H1 (cell line): ENCODE measurements around the gene KIT. TPM values are rescaled to one million over a fixed set of nuclear protein-coding genes. Genes with fewer than 3 reads are reported as not detected.

Experiments used
- CTCF ChIA-PET: fragments of 300-600 bp; sonication (Branson Sonifier 250); formaldehyde crosslinking; loops from one replicate; lab custom pipeline; 2021; ENCODE audit not compliant: partially characterized antibody; lab: Charles Lee
- POLR2A ChIA-PET: fragments of 300-600 bp; sonication (Branson Sonifier 250); formaldehyde crosslinking; loops from one replicate; lab custom pipeline; 2021; ENCODE audit warnings: inconsistent platforms; ENCODE audit not compliant: partially characterized antibody; lab: Charles Lee
- DNase-seq, 2 experiments: peaks; one replicate each; pipeline versions ENCODE4 v3.0.0 to v3.0.0-alpha.2; 2010 to 2022; ENCODE audit warnings: low spot score in 2 of 2, low read depth in 1 of 2, mixed read lengths in 1 of 2
- FAIRE-seq: peaks from 2 replicates; lab custom pipeline; 2011; peaks lifted over from hg19 to GRCh38; lab: Jason Lieb, UNC
- H2AFZ ChIP-seq: 2 replicates; pipeline ENCODE4 v1.8.1; 2012; ENCODE audit warnings: low read length, inconsistent platforms
- H2AK5ac ChIP-seq: 2 replicates; pipeline ENCODE4 v1.6.1; 2013; ENCODE audit warnings: low read depth, low read length
- H2BK120ac ChIP-seq: replicated peaks from 2 replicates; pipeline ENCODE3; 2013; ENCODE audit warnings: low read depth, low read length, inconsistent platforms
- H2BK12ac ChIP-seq: 2 replicates; pipeline ENCODE4 v1.6.1; 2013; ENCODE audit warnings: low read depth, low read length
- H2BK15ac ChIP-seq: 2 replicates; pipeline ENCODE4 v1.6.1; 2013; ENCODE audit warnings: low read length
- H2BK20ac ChIP-seq: 2 replicates; pipeline ENCODE4 v1.6.1; 2013; ENCODE audit warnings: low read length
- H2BK5ac ChIP-seq: 2 replicates; pipeline ENCODE4 v1.6.1; 2013; ENCODE audit warnings: low read depth, low read length
- H3K14ac ChIP-seq: 2 replicates; pipeline ENCODE4 v1.6.1; 2013; ENCODE audit warnings: inconsistent platforms; ENCODE audit not compliant: insufficient read length
- H3K18ac ChIP-seq: 2 replicates; pipeline ENCODE4 v1.6.1; 2013; ENCODE audit warnings: low read length; ENCODE audit errors: extremely low read depth
- H3K23ac ChIP-seq: 2 replicates; pipeline ENCODE4 v1.6.1; 2013; ENCODE audit warnings: inconsistent platforms; ENCODE audit not compliant: insufficient read length
- H3K23me2 ChIP-seq: 2 replicates; pipeline ENCODE4 v1.6.1; 2013; ENCODE audit warnings: low read depth, low read length
- H3K27ac ChIP-seq: 2 replicates; pipeline ENCODE4 v1.6.1; 2011; ENCODE audit warnings: low read depth, low read length, inconsistent platforms
- H3K27me3 ChIP-seq, 4 experiments: replicated peaks in 1 of 4; 1 replicate in 1 of 4; 2 replicates in 3 of 4; pipeline versions ENCODE4 v1.6.1 to v1.8.1; 2011 to 2013; ENCODE audit warnings: low read length in 3 of 4, mild to moderate bottlenecking in 3 of 4, inconsistent platforms in 2 of 4, mixed read lengths in 2 of 4, moderate library complexity in 1 of 4; ENCODE audit not compliant: control insufficient read depth in 3 of 4, insufficient read depth in 3 of 4; ENCODE audit errors: extremely low read depth in 1 of 4
- H3K36me3 ChIP-seq, 4 experiments: 2 replicates each; pipeline versions ENCODE4 v1.6.1 to v1.8.1; 2011 to 2013; ENCODE audit warnings: mild to moderate bottlenecking in 4 of 4, low read length in 3 of 4, moderate library complexity in 2 of 4, control low read depth in 1 of 4, inconsistent platforms in 1 of 4; ENCODE audit not compliant: insufficient read depth in 4 of 4, control insufficient read depth in 2 of 4
- H3K4ac ChIP-seq: replicated peaks from 2 replicates; pipeline ENCODE3; 2013; ENCODE audit warnings: low read length, low read depth, mixed read lengths, inconsistent platforms; ENCODE audit not compliant: insufficient read length
- H3K4me1 ChIP-seq, 4 experiments: replicated peaks in 1 of 4; 1 replicate in 1 of 4; 2 replicates in 3 of 4; pipeline versions ENCODE4 v1.6.1 to v1.8.1; 2011 to 2013; ENCODE audit warnings: low read length in 3 of 4, inconsistent platforms in 2 of 4, mixed read lengths in 1 of 4; ENCODE audit not compliant: insufficient read depth in 4 of 4, control insufficient read depth in 3 of 4
- H3K4me2 ChIP-seq, 2 experiments: 2 replicates each; pipeline versions ENCODE4 v1.6.1 to v1.8.1; 2011 to 2013; ENCODE audit warnings: low read depth in 2 of 2, low read length in 2 of 2, control low read depth in 1 of 2, inconsistent platforms in 1 of 2, mild to moderate bottlenecking in 1 of 2; ENCODE audit not compliant: insufficient read depth in 1 of 2
- H3K4me3 ChIP-seq, 4 experiments: fragments of 200-600, 300-600 bp in 1 of 4; sonication (generic), shearing (Covaris generic), sonication (Bioruptor Twin) in 1 of 4; 2 replicates each; pipeline versions ENCODE4 v1.5.1 to v1.8.1; 2011 to 2016; ENCODE audit warnings: low read length in 4 of 4, low read depth in 3 of 4, control low read depth in 2 of 4, inconsistent platforms in 2 of 4, mild to moderate bottlenecking in 2 of 4, mixed read lengths in 1 of 4, moderate library complexity in 1 of 4; ENCODE audit not compliant: insufficient read depth in 2 of 4; ENCODE audit errors: extremely low read depth in 1 of 4
- H3K56ac ChIP-seq: replicated peaks from 2 replicates; pipeline ENCODE3; 2013; ENCODE audit warnings: low read depth, mild to moderate bottlenecking, mixed read lengths, low read length, inconsistent platforms; ENCODE audit not compliant: insufficient read length
- H3K79me1 ChIP-seq: 2 replicates; pipeline ENCODE4 v1.6.1; 2013; ENCODE audit warnings: low read depth, low read length, control low read depth
- H3K79me2 ChIP-seq, 2 experiments: 2 replicates each; pipeline versions ENCODE4 v1.6.1 to v1.8.1; 2012 to 2013; ENCODE audit warnings: low read length in 2 of 2, mild to moderate bottlenecking in 2 of 2, inconsistent platforms in 1 of 2; ENCODE audit not compliant: insufficient read depth in 2 of 2, control insufficient read depth in 1 of 2
- H3K9ac ChIP-seq, 4 experiments: replicated peaks in 1 of 4; 1 replicate in 1 of 4; 2 replicates in 3 of 4; pipeline versions ENCODE4 v1.6.1 to v1.8.1; 2011 to 2013; ENCODE audit warnings: low read depth in 3 of 4, low read length in 3 of 4, control low read depth in 2 of 4, mild to moderate bottlenecking in 2 of 4, moderate library complexity in 2 of 4, inconsistent platforms in 1 of 4; ENCODE audit errors: extremely low read depth in 1 of 4
- H3K9me3 ChIP-seq, 2 experiments: 2 replicates each; pipeline versions ENCODE4 v1.6.1 to v1.8.1; 2012 to 2013; ENCODE audit warnings: mild to moderate bottlenecking in 2 of 2, moderate library complexity in 2 of 2, control low read depth in 1 of 2, inconsistent platforms in 1 of 2, low read depth in 1 of 2, low read length in 1 of 2, mixed read lengths in 1 of 2; ENCODE audit not compliant: insufficient read depth in 2 of 2
- H4K20me1 ChIP-seq, 2 experiments: replicated peaks in 1 of 2; 2 replicates each; pipeline versions ENCODE3 to v1.8.1; 2011 to 2013; ENCODE audit warnings: inconsistent platforms in 2 of 2, low read length in 2 of 2, mild to moderate bottlenecking in 1 of 2; ENCODE audit not compliant: insufficient read depth in 2 of 2, control insufficient read depth in 1 of 2
- H4K5ac ChIP-seq: 2 replicates; pipeline ENCODE4 v1.6.1; 2013; ENCODE audit warnings: low read length, low read depth, mixed read lengths, inconsistent platforms; ENCODE audit not compliant: insufficient read length
- H4K8ac ChIP-seq: 2 replicates; pipeline ENCODE4 v1.8.0; 2013; ENCODE audit warnings: mild to moderate bottlenecking, moderate library complexity, low read length, inconsistent platforms; ENCODE audit not compliant: insufficient read depth; ENCODE audit errors: extremely low read depth
- H4K91ac ChIP-seq: replicated peaks from 2 replicates; pipeline ENCODE3; 2013; ENCODE audit warnings: low read length, mixed read lengths, inconsistent platforms; ENCODE audit not compliant: insufficient read length
- BCL11A ChIP-seq, 2 experiments: IDR thresholded peaks; one replicate each; pipeline ENCODE4 v1.6.1; 2011; ENCODE audit warnings: low read depth in 2 of 2, low read length in 2 of 2, mild to moderate bottlenecking in 2 of 2
- CBX5 ChIP-seq: fragments of 300-800, 300-1000 bp; sonication (generic); IDR thresholded peaks from 2 replicates; pipeline ENCODE4 v1.7.1; 2016; ENCODE audit warnings: antibody characterized with exemption, low read length, low read depth
- CTBP2 ChIP-seq: IDR thresholded peaks from 2 replicates; pipeline ENCODE4 v1.7.0; 2011; ENCODE audit warnings: borderline replicate concordance, mild to moderate bottlenecking, moderate library complexity, mixed read lengths, low read length; ENCODE audit not compliant: insufficient read depth, insufficient read length
- GTF2F1 ChIP-seq: IDR thresholded peaks from 2 replicates; pipeline ENCODE4 v1.6.1; 2012; ENCODE audit warnings: low read depth, low read length, improper control_type of control experiment, borderline replicate concordance
- KDM1A ChIP-seq: fragments of 200-600, 300-600 bp; sonication (generic); IDR thresholded peaks from 2 replicates; pipeline ENCODE4 v1.7.1; 2016; ENCODE audit warnings: mild to moderate bottlenecking, low read length, borderline replicate concordance
- POLR2A ChIP-seq, 2 experiments: IDR thresholded peaks; 1 replicate in 1 of 2; 2 replicates in 1 of 2; pipeline ENCODE4 v1.6.1; 2011; ENCODE audit warnings: low read depth in 2 of 2, low read length in 2 of 2, mild to moderate bottlenecking in 2 of 2; ENCODE audit errors: control extremely low read depth in 1 of 2
- RFX5 ChIP-seq: IDR thresholded peaks from 2 replicates; pipeline ENCODE4 v1.6.1; 2011; ENCODE audit warnings: low read depth, low read length, improper control_type of control experiment, borderline replicate concordance
- SAP30 ChIP-seq: fragments of 300-600 bp; sonication (generic); IDR thresholded peaks from 2 replicates; pipeline ENCODE4 v1.7.1; 2012; ENCODE audit warnings: low read length, moderate library complexity, mild to moderate bottlenecking, inconsistent platforms; ENCODE audit not compliant: insufficient read depth, insufficient replicate concordance
- SRF ChIP-seq: IDR thresholded peaks from 2 replicates; pipeline ENCODE4 v1.6.1; 2011; ENCODE audit warnings: mild to moderate bottlenecking, low read depth, low read length, moderate library complexity
- TAF7 ChIP-seq: optimal IDR thresholded peaks from 2 replicates; pipeline ENCODE3; 2011; ENCODE audit warnings: low read depth, mild to moderate bottlenecking, inconsistent platforms, low read length, moderate library complexity, borderline replicate concordance
- WGBS, 2 experiments: shearing (Covaris generic) in 1 of 2; methylation state at CpG; one replicate each; pipeline versions ENCODE4 v1.1.6 to v1.1.7; 2013 to 2015; ENCODE audit warnings: low lambda C conversion rate in 2 of 2, mixed read lengths in 2 of 2, inconsistent platforms in 1 of 2, low coverage in 1 of 2, missing lambda C conversion rate in 1 of 2; ENCODE audit not compliant: insufficient replicate concordance in 2 of 2, insufficient coverage in 1 of 2, insufficient read length in 1 of 2; ENCODE audit errors: extremely low coverage in 1 of 2, missing lambda C conversion rate in 1 of 2; 5-methylcytosine and 5-hydroxymethylcytosine counted together
- polyA plus RNA-seq, 7 experiments: library from polyadenylated mRNA; depleted of rRNA in 3 of 7; stranded (reverse) in 5 of 7; unstranded in 2 of 7; fragments of >200 nt in 5 of 7; fragments of 200-250 nt in 2 of 7; gene quantifications; 1 replicate in 5 of 7; 2 replicates in 1 of 7; 4 replicates in 1 of 7; pipeline versions ENCODE4 v1.2.1 to v1.2.3, GENCODE V29; 2011 to 2013; ENCODE audit warnings: missing spikeins in 2 of 7, mixed read lengths in 2 of 7
- total RNA-seq: library from RNA; stranded (reverse); fragmentation: NEBNext Ultra II Directional; extraction: Animal tissue kit (Norgen Biotek cat#: 25700); gene quantifications from 2 replicates; pipeline ENCODE4 v1.2.1, GENCODE V29; 2021
- TF ChIP-seq, protein P1 (sequence below), 3 experiments: IDR thresholded peaks; 1 replicate in 2 of 3; 2 replicates in 1 of 3; pipeline versions ENCODE4 v1.5.1 to v1.6.1; 2011; ENCODE audit warnings: low read length in 3 of 3, mild to moderate bottlenecking in 3 of 3, inconsistent platforms in 2 of 3, low read depth in 1 of 3, moderate library complexity in 1 of 3; ENCODE audit not compliant: insufficient read depth in 1 of 3; ENCODE audit errors: control extremely low read depth in 1 of 3

Gene KIT
- total and polyA plus RNA-seq, 2 of the 8 experiments (the other 6 are each of a cell fraction or from before 2014, with no cell fraction given), result 14.4 to 24.8 TPM

DNA sequence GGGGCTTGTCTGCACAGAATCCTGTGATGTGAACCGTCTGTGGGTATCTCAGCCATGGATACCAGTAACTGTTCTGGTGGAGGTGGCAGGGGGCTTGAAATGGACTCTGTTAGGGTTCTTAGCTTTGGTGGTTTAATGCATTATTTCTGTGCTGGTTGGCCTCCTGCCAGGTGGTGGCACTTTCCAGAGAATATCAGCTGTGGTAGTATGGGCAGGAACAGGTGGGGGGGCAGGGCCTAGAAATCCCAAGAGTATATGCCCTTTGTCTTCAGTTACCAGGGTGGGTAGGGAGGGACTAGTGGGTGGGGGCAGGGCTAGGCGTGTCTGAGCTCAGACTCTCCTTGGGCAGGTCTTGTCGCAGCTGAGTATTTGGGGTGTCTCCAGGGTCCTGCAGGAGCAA lies 106.7 kb downstream of the KIT start:
- Histone ChIP-seq H3K4me2 (no peak overlapping the region), H2BK15ac (no peak overlapping the region), H3K79me1 (no peaks in the 10 kb centered on the region), H3K56ac (no peak overlapping the region)
- TF ChIP-seq GTF2F1, result no peak
- no peak for TF ChIP-seq SRF
- no peak for TF ChIP-seq POLR2A (IDR thresholded peaks at IDR 0.05; ENCODE audit: control extremely low read depth in 1 of 2, low read depth in 2 of 2, low read length in 2 of 2)
- no peak for TF ChIP-seq CTBP2
- TF ChIP-seq, protein P1, sequence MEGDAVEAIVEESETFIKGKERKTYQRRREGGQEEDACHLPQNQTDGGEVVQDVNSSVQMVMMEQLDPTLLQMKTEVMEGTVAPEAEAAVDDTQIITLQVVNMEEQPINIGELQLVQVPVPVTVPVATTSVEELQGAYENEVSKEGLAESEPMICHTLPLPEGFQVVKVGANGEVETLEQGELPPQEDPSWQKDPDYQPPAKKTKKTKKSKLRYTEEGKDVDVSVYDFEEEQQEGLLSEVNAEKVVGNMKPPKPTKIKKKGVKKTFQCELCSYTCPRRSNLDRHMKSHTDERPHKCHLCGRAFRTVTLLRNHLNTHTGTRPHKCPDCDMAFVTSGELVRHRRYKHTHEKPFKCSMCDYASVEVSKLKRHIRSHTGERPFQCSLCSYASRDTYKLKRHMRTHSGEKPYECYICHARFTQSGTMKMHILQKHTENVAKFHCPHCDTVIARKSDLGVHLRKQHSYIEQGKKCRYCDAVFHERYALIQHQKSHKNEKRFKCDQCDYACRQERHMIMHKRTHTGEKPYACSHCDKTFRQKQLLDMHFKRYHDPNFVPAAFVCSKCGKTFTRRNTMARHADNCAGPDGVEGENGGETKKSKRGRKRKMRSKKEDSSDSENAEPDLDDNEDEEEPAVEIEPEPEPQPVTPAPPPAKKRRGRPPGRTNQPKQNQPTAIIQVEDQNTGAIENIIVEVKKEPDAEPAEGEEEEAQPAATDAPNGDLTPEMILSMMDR (IDR thresholded peaks at IDR 0.05; ENCODE audit: control extremely low read depth in 1 of 3, insufficient read depth in 1 of 3, low read depth in 1 of 3, low read length in 3 of 3), result no peak
- no peak for TF ChIP-seq RFX5
- TF ChIP-seq SAP30, result no peak
- TF ChIP-seq BCL11A (IDR thresholded peaks at IDR 0.05; ENCODE audit: low read depth in 2 of 2, low read length in 2 of 2), result no peak
- TF ChIP-seq CBX5, result no peak
- TF ChIP-seq TAF7, result no peak
- no peak for TF ChIP-seq KDM1A
- TF ChIP-seq, all 59 proteins: peak for 0
- no peak overlapping the region for H3K14ac ChIP-seq
- H4K5ac ChIP-seq, result no peak overlapping the region
- 0 out of 4 replicates have a peak, but pooled peaks cover 0 to 2% of the 10 kb centered on the region in 2 experiments for H3K9me3 ChIP-seq
- no peak overlapping the region for H3K27ac ChIP-seq
- DNase-seq, result no peak
- no peak overlapping the region for H3K9ac ChIP-seq
- H2BK12ac ChIP-seq, result no peak overlapping the region; the same call in 1 of the 2 replicates
- no peaks in the 10 kb centered on the region for H4K20me1 ChIP-seq
- 92% methylated on average over 1 of the region's 3 CpGs; no CpG with 5 or more reads in 1 of the 2 experiments for WGBS, 2 experiments
- no peak overlapping the region for H2BK120ac ChIP-seq
- no peak for FAIRE-seq
- CTCF ChIA-PET, result no interaction called here
- no peak overlapping the region for H2BK5ac ChIP-seq
- no peaks in the 10 kb centered on the region for H3K36me3 ChIP-seq
- no peak overlapping the region for H3K4me3 ChIP-seq
- no peaks in the 10 kb centered on the region for H3K79me2 ChIP-seq
- H3K23me2 ChIP-seq, result no peaks in the 10 kb centered on the region
- H3K23ac ChIP-seq, result no peak overlapping the region
- no peak overlapping the region for H2AK5ac ChIP-seq
- H2BK20ac ChIP-seq, result no peak overlapping the region
- H3K4ac ChIP-seq, result no peak overlapping the region
- H3K27me3 ChIP-seq, result no peaks in the 10 kb centered on the region
- no peak overlapping the region for H3K18ac ChIP-seq
- POLR2A ChIA-PET, result no interaction called here
- H4K8ac ChIP-seq, result no peak overlapping the region
- peaks cover 0 to 2% (median 0%) of the 10 kb centered on the region in 4 experiments; a peak in 3 of 7 replicates for H3K4me1 ChIP-seq
- H4K91ac ChIP-seq, result no peak overlapping the region
- no peak overlapping the region; the same call in 1 of the 2 replicates for H2AFZ ChIP-seq
